ENCODE data around the gene LDHA. TPM values are rescaled to one million over a fixed set of nuclear protein-coding genes. Genes with fewer than 3 reads are reported as not detected.

LDHA gene
- polyA plus RNA-seq (2011; rRNA removed) (946 and 2,237 TPM in 2 replicates), polyA minus RNA-seq (2011; rRNA and poly(A)+ RNA removed) (914 and 1,006 TPM in 2 replicates)

DNA sequence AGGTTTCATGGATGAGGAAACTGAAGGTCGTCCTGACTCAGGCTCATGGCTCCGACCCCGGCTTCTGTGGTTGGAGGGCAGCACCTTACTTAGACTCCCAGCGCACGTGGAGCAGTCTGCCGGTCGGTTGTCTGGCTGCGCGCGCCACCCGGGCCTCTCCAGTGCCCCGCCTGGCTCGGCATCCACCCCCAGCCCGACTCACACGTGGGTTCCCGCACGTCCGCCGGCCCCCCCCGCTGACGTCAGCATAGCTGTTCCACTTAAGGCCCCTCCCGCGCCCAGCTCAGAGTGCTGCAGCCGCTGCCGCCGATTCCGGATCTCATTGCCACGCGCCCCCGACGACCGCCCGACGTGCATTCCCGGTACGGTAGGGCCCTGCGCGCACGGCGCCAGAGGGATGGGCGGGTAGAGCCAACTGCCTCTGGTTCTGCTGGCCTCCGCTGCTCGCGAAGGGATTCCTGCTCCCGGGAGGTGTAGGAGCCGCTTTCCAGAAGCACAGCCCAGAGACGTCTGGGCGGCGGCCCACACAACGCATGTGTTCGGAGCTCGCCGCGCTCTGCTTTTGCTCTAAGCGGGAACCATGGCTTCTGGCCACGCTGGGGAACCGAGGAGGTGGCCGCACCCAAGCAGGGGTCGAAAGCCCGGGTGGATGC lies at the start of gene LDHA:
Gene LDHA, plus strand, starts transcription at position 289 of the 653 bp plus-strand sequence. CDS start 2,280 bp downstream, outside the sequence.
- Histone ChIP-seq H3K36me3 (ENCODE audit: control insufficient read depth, insufficient read depth, low read length) (peaks cover 5% of the 10 kb centered on the region), H3K27me3 (ENCODE audit: control insufficient read depth, insufficient read depth, low read length) (no peaks in the 10 kb centered on the region), H3K4me3 (ENCODE audit: low read depth, low read length) (peak within 1 kb of the TSS; percentile 77)
- peak; percentile 75 for DNase-seq (ENCODE audit: low read depth)
- POLR2A ChIA-PET, result interaction anchor here (0.6 to 3.3 kb wide), 9 partner anchors 11 to 217 kb away, joined by 3 to 63 read pairs (median 5); partner anchors contain the start of gene GTF2H1
- CTCF ChIA-PET, result interaction anchor here (1.1 to 3.5 kb wide), 4 partner anchors 11 to 150 kb away, joined by 3 to 21 read pairs (median 10); partner anchors contain the start of gene HPS5
- TF ChIP-seq, protein P1, sequence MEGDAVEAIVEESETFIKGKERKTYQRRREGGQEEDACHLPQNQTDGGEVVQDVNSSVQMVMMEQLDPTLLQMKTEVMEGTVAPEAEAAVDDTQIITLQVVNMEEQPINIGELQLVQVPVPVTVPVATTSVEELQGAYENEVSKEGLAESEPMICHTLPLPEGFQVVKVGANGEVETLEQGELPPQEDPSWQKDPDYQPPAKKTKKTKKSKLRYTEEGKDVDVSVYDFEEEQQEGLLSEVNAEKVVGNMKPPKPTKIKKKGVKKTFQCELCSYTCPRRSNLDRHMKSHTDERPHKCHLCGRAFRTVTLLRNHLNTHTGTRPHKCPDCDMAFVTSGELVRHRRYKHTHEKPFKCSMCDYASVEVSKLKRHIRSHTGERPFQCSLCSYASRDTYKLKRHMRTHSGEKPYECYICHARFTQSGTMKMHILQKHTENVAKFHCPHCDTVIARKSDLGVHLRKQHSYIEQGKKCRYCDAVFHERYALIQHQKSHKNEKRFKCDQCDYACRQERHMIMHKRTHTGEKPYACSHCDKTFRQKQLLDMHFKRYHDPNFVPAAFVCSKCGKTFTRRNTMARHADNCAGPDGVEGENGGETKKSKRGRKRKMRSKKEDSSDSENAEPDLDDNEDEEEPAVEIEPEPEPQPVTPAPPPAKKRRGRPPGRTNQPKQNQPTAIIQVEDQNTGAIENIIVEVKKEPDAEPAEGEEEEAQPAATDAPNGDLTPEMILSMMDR (IDR thresholded peaks at IDR 0.05; ENCODE audit: insufficient read depth, low read depth, low read length), result no peak

DNA sequence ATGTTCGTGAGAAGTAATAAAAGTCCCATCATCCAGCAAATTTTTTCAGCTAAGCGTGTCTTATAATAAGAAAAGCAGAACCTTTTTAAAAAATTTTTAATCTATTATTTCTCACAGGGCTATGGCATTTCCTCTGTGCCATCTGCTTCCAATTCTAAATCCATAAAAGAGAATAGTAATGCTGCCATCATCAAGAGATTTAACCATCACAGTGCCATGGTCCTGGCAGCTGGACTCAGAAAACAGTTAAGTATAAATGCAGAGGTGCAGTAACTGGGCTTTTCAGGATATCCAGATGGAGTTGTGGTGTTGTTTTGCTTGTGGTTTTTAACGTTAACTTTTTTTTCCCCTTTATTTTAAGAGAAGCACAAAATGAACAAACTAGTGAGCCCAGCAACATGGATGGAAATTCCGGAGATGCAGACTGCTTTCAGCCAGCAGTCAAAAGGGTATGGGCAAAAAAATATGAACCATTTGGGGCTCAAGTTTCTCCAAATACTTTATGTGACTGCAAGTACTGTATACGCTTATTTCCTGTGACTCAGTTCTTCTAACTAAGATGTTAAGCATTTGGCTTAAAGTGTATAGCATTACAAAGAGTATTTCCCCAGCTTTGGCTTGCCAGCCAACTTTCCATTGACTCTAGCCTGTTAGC lies 46.8 kb upstream of the LDHA start:
- no peak overlapping the region for H3K4me3 ChIP-seq (ENCODE audit: low read depth, low read length)
- peaks cover 6% of the 10 kb centered on the region; the same call in 1 of the 2 replicates for H3K36me3 ChIP-seq (ENCODE audit: control insufficient read depth, insufficient read depth, low read length)
- POLR2A ChIA-PET, result interaction anchor here (1.0 kb wide), 1 partner anchor 48 kb away, joined by 3 read pairs; no protein-coding TSS in a partner anchor
- no peaks in the 10 kb centered on the region for H3K27me3 ChIP-seq (ENCODE audit: control insufficient read depth, insufficient read depth, low read length)
- CTCF ChIA-PET, result interaction anchor here (0.6 to 2.4 kb wide), 2 partner anchors 103 to 113 kb away, joined by 3 to 8 read pairs; no protein-coding TSS in a partner anchor
- TF ChIP-seq, protein P1 (IDR thresholded peaks at IDR 0.05; ENCODE audit: insufficient read depth, low read depth, low read length), result no peak
- DNase-seq (ENCODE audit: low read depth), result peak; percentile 63

DNA sequence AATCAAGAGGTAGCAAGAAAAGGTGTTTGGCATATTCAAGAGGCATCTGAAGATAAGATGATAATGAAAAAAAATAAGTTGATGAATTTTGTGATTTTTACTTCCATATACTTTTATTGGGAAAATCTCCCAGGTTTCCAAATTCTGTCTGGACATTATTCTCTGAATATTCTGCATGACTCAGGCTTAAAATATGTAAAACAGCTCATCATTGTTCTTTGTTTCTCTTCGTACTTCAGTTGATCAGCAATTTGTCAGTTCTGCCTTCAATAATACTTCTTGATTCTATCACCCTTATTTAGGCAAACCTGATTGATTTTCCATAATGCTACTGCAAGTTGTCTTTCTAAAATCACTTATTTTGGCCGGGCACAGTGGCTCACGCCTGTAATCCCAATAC lies 41.8 kb upstream of the LDHA start:
- DNase-seq (ENCODE audit: low read depth), result no peak
- TF ChIP-seq, protein P1 (IDR thresholded peaks at IDR 0.05; ENCODE audit: insufficient read depth, low read depth, low read length), result no peak
- H3K36me3 ChIP-seq (ENCODE audit: control insufficient read depth, insufficient read depth, low read length), result 0 out of 2 replicates have a peak, but pooled peaks cover 2% of the 10 kb centered on the region
- H3K27me3 ChIP-seq (ENCODE audit: control insufficient read depth, insufficient read depth, low read length), result no peaks in the 10 kb centered on the region
- no peak overlapping the region for H3K4me3 ChIP-seq (ENCODE audit: low read depth, low read length)
- ChIA-PET CTCF (no interaction called here), POLR2A (interaction anchor here (1.2 kb wide), 1 partner anchor 42 kb away, joined by 9 read pairs; the partner anchor contains the start of gene LDHA)

DNA sequence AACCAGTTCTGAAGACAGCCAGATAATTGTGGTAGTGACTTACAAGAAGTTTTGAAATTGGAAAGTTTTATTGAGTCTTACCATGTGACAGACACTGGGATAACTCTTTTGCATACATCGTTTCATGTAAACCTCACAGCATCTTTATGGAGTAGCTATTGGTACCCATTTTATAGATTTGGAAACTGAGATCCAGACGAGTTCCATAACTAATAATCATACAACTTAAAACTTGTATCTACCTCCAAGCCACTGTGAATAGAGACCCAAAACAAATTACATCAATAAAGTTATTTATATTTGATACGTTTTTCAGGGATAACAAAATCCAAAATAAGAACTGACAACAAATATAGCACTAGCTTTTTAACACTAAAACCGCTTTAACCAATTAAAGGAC lies 35.7 kb upstream of the LDHA start:
- no peak overlapping the region for H3K4me3 ChIP-seq (ENCODE audit: low read depth, low read length)
- ChIA-PET CTCF (interaction anchor here (1.2 kb wide), 1 partner anchor 24 kb away, joined by 5 read pairs; no protein-coding TSS in a partner anchor), POLR2A (interaction anchor here (1.0 kb wide), 1 partner anchor 36 kb away, joined by 4 read pairs; the partner anchor contains the start of gene LDHA)
- no peak for DNase-seq (ENCODE audit: low read depth)
- TF ChIP-seq, protein P1 (IDR thresholded peaks at IDR 0.05; ENCODE audit: insufficient read depth, low read depth, low read length), result no peak
- H3K36me3 ChIP-seq (ENCODE audit: control insufficient read depth, insufficient read depth, low read length), result peaks cover 6% of the 10 kb centered on the region
- H3K27me3 ChIP-seq (ENCODE audit: control insufficient read depth, insufficient read depth, low read length), result no peaks in the 10 kb centered on the region

DNA sequence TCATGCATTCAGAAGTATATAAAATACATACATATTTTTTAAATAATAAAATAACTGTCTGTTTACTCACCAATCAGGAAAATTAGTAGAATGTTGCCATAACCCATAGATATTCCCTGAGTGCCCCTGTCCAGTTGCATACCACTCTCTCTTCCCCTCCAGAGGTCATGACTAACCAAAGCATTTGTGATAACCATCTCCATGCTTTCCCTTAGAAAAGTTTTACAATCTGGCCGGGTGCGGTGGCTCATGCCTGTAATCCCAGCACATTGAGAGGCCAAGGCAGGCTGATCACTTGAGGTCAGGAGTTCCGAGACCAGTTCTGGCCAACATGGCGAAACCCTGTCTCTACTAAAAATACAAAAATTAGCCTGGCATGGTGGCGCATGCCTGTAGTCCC lies 33.2 kb upstream of the LDHA start:
- TF ChIP-seq, protein P1 (IDR thresholded peaks at IDR 0.05; ENCODE audit: insufficient read depth, low read depth, low read length), result no peak
- Histone ChIP-seq H3K27me3 (ENCODE audit: control insufficient read depth, insufficient read depth, low read length) (no peaks in the 10 kb centered on the region), H3K36me3 (ENCODE audit: control insufficient read depth, insufficient read depth, low read length) (peaks cover 13% of the 10 kb centered on the region), H3K4me3 (ENCODE audit: low read depth, low read length) (no peak overlapping the region)
- ChIA-PET CTCF (no interaction called here), POLR2A (interaction anchor here (0.6 kb wide), 1 partner anchor 39 kb away, joined by 3 read pairs; no protein-coding TSS in a partner anchor)
- no peak for DNase-seq (ENCODE audit: low read depth)
